Common myeloid progenitor, CD34-positive (primary cell): ENCODE results near the gene LMAN1.

ENCODE experiments used
- CTCF ChIA-PET: fragments of 350-600 bp; sonication (Branson Sonifier 250); formaldehyde crosslinking; loops from one replicate; lab custom pipeline; 2021; ENCODE audit warnings: antibody characterized with exemption; lab: Charles Lee
- POLR2A ChIA-PET: fragments of 350-600 bp; sonication (Branson Sonifier 250); formaldehyde crosslinking; loops from one replicate; lab custom pipeline; 2021; ENCODE audit warnings: antibody characterized with exemption; lab: Charles Lee
- DNase-seq, 3 donors: peaks; one replicate each; pipeline versions ENCODE4 v3.0.0 to v3.0.0-alpha.2; 2013
- H3K27ac ChIP-seq, 2 experiments: 1 replicate in 1 of 2; 2 replicates in 1 of 2; pipeline ENCODE4 v1.7.0; 2013; ENCODE audit warnings: inconsistent platforms in 2 of 2, low read length in 2 of 2, mild to moderate bottlenecking in 2 of 2, low read depth in 1 of 2, moderate library complexity in 1 of 2; ENCODE audit not compliant: severe bottlenecking in 2 of 2, insufficient read depth in 1 of 2, poor library complexity in 1 of 2
- H3K27me3 ChIP-seq, 5 experiments: replicated peaks in 2 of 5; 1 replicate in 3 of 5; 2 replicates in 2 of 5; pipeline versions ENCODE4 v1.6.1 to v1.7.0; 2013; ENCODE audit warnings: low read length in 4 of 5, mild to moderate bottlenecking in 2 of 5, moderate library complexity in 2 of 5, inconsistent platforms in 1 of 5; ENCODE audit not compliant: insufficient read depth in 5 of 5, control insufficient read depth in 4 of 5
- H3K36me3 ChIP-seq, 4 experiments: 1 replicate in 2 of 4; 2 replicates in 2 of 4; pipeline versions ENCODE4 v1.6.1 to v1.7.0; 2013; ENCODE audit warnings: low read length in 3 of 4, control low read depth in 1 of 4, mild to moderate bottlenecking in 1 of 4; ENCODE audit not compliant: control insufficient read depth in 4 of 4, insufficient read depth in 4 of 4
- H3K4me1 ChIP-seq, 4 experiments: 1 replicate in 3 of 4; 2 replicates in 1 of 4; pipeline versions ENCODE4 v1.6.1 to v1.7.1; 2013; ENCODE audit warnings: low read length in 3 of 4, mild to moderate bottlenecking in 3 of 4, control low read depth in 1 of 4, inconsistent platforms in 1 of 4, moderate library complexity in 1 of 4; ENCODE audit not compliant: control insufficient read depth in 4 of 4, insufficient read depth in 4 of 4; ENCODE audit errors: control extremely low read depth in 1 of 4
- H3K4me3 ChIP-seq, 7 experiments: 1 replicate in 4 of 7; 2 replicates in 3 of 7; pipeline versions ENCODE4 v1.5.1 to v1.7.0; 2013; ENCODE audit warnings: mild to moderate bottlenecking in 7 of 7, low read length in 6 of 7, moderate library complexity in 6 of 7, inconsistent platforms in 2 of 7, low read depth in 2 of 7, control low read depth in 1 of 7; ENCODE audit not compliant: insufficient read depth in 4 of 7, control insufficient read depth in 1 of 7; ENCODE audit errors: extremely low read depth in 1 of 7
- H3K9me3 ChIP-seq, 5 experiments: 1 replicate in 4 of 5; 2 replicates in 1 of 5; pipeline versions ENCODE4 v1.6.1 to v1.7.1; 2013; ENCODE audit warnings: low read length in 4 of 5, mild to moderate bottlenecking in 2 of 5, inconsistent platforms in 1 of 5, low read depth in 1 of 5, moderate library complexity in 1 of 5; ENCODE audit not compliant: control insufficient read depth in 4 of 5, insufficient read depth in 2 of 5; ENCODE audit errors: control extremely low read depth in 1 of 5
- WGBS: methylation state at CpG from one replicate; pipeline ENCODE4 v1.1.5; 2013; ENCODE audit not compliant: insufficient coverage; 5-methylcytosine and 5-hydroxymethylcytosine counted together

LMAN1 gene

DNA sequence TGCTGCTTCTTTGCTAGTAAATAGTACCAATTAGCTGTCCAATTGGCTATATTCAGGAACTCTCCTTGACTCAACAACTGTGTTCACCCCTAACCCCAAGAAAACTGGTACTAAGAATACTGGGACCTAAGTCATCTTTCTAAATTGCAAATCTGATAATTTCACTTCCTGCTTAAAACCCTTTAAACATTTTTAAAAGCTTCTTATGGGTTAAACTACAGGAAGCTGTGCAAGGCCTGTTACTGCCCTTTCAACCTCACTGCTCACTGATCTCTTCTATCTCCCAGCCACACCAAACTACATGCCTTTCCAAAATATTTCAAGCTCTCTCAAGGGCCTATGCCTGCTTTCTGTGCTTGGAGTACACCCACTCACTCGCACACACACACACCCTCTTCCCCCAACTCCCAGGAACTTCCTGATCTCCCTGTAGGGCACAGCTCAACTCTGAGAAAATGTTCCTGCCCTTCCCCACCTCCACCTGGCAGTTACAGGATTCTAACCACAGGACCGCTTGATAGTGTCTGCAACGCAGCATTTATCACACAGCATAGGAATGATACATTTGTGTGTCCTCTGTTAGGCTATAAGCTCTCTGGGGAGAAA, 6.7 kb downstream of the LMAN1 start:
- H3K4me1 ChIP-seq = peaks cover 0 to 5% (median 0%) of the 10 kb centered on the region in 4 experiments
- H3K4me3 ChIP-seq = no peak overlapping the region
- ChIA-PET POLR2A (no interaction called here), CTCF (interaction anchor here (1.4 to 6.1 kb wide), 3 partner anchors 16 to 103 kb away, joined by 4 to 34 read pairs (median 18); no protein-coding TSS in a partner anchor)
- no peaks in the 10 kb centered on the region for H3K9me3 ChIP-seq
- no peaks in the 10 kb centered on the region for H3K27me3 ChIP-seq
- no peak for DNase-seq
- peaks cover 40 to 74% (median 60%) of the 10 kb centered on the region in 4 experiments for H3K36me3 ChIP-seq
- H3K27ac ChIP-seq = no peak overlapping the region
- 100% methylated on average over 3 of the region's 3 CpGs for WGBS

DNA sequence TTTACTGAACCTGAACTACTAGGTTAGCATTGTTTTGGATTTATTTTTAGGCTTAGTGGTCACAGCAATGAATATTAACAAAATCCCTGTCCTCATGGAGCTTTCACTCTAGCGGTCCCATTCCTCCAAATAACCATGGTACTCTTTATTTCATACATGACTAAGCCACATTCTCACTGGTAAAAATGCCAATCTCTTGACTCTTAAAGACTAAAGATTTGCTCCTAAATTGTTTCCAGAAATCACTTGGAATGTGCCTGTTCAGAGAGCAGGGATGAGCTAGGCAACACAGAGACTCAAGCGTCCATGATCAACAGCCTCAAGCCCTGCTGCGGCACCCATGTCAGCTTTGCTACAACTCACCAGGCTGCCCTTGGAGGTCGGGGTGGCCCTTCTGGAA, 13.5 kb downstream of the LMAN1 start:
- DNase-seq = no peak
- Histone ChIP-seq H3K36me3 (peaks cover 37 to 92% (median 67%) of the 10 kb centered on the region in 4 experiments), H3K4me1 (no peaks in the 10 kb centered on the region), H3K27me3 (no peaks in the 10 kb centered on the region), H3K4me3 (no peak overlapping the region), H3K9me3 (peaks cover 0 to 37% (median 8%) of the 10 kb centered on the region in 5 experiments), H3K27ac (no peak overlapping the region)
- ChIA-PET POLR2A (no interaction called here), CTCF (no interaction called here)
- 95% methylated on average over 4 of the region's 4 CpGs for WGBS

- CTCF ChIA-PET = no interaction called here
- no peaks in the 10 kb centered on the region for H3K4me1 ChIP-seq
- no peak overlapping the region for H3K27ac ChIP-seq
- peaks cover 37 to 97% (median 68%) of the 10 kb centered on the region in 4 experiments for H3K36me3 ChIP-seq
- H3K27me3 ChIP-seq = no peaks in the 10 kb centered on the region
- peaks cover under 1 to 42% (median 8%) of the 10 kb centered on the region in 5 experiments for H3K9me3 ChIP-seq
- POLR2A ChIA-PET = no interaction called here
- no peak for DNase-seq
- no CpG with 5 or more reads among the region's 1 CpG for WGBS
- no peak overlapping the region for H3K4me3 ChIP-seq
Observed at GRCh38 chr18:59344996-59345395, 14.1 kb downstream of the LMAN1 start.

DNA sequence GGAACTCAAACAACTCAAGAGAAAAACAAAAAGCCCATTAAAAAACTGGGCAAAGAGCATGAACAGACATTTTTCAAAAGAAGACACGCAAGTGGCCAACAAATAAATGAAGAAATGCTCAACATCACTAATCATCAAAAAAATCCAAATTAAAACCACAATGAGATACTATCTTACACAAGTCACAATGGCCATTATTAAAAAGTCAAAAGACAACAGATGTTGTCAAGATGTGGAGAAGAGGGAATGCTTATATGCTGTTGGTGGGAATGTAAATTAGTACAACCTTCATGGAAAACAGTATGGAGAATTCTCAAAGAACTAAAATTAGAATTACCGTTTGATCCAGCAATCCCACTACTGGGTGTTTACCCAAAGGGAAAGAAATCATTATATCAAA, 15.1 kb downstream of the LMAN1 start:
- Histone ChIP-seq H3K4me3 (no peak overlapping the region), H3K27ac (no peak overlapping the region), H3K36me3 (peaks cover 39 to 100% (median 70%) of the 10 kb centered on the region in 4 experiments), H3K4me1 (no peaks in the 10 kb centered on the region), H3K9me3 (peaks cover 3 to 52% (median 8%) of the 10 kb centered on the region in 5 experiments), H3K27me3 (no peaks in the 10 kb centered on the region)
- CTCF ChIA-PET = no interaction called here
- 100% methylated on average over 1 of the region's 2 CpGs for WGBS
- no peak for DNase-seq
- POLR2A ChIA-PET = no interaction called here

GRCh38 chr18:59340817-59341216, 18.2 kb downstream of the LMAN1 start:
- ChIA-PET POLR2A (no interaction called here), CTCF (no interaction called here)
- Histone ChIP-seq H3K4me1 (no peaks in the 10 kb centered on the region), H3K27ac (no peak overlapping the region), H3K36me3 (peaks cover 43 to 98% (median 65%) of the 10 kb centered on the region in 4 experiments), H3K4me3 (no peak overlapping the region), H3K27me3 (no peaks in the 10 kb centered on the region), H3K9me3 (peaks cover 3 to 52% (median 8%) of the 10 kb centered on the region in 5 experiments)
- no peak for DNase-seq

- no CpG with 5 or more reads among the region's 2 CpGs for WGBS
- peaks cover 42 to 96% (median 61%) of the 10 kb centered on the region in 4 experiments for H3K36me3 ChIP-seq
- DNase-seq = peak in 2 of 3 donors; percentile 45 to 51
- CTCF ChIA-PET = interaction anchor here (1.0 to 7.5 kb wide), 2 partner anchors 13 to 31 kb away, joined by 3 to 34 read pairs; no protein-coding TSS in a partner anchor
- H3K4me1 ChIP-seq = no peaks in the 10 kb centered on the region
- H3K4me3 ChIP-seq = no peak overlapping the region
- POLR2A ChIA-PET = interaction anchor here (1.2 kb wide), 1 partner anchor 19 kb away, joined by 3 read pairs; the partner anchor contains the start of gene LMAN1
- H3K27ac ChIP-seq = no peak overlapping the region
- H3K27me3 ChIP-seq = no peaks in the 10 kb centered on the region
- H3K9me3 ChIP-seq = peaks cover 3 to 48% (median 8%) of the 10 kb centered on the region in 5 experiments
Observed at GRCh38 chr18:59340312-59340711, 18.8 kb downstream of the LMAN1 start.

DNA sequence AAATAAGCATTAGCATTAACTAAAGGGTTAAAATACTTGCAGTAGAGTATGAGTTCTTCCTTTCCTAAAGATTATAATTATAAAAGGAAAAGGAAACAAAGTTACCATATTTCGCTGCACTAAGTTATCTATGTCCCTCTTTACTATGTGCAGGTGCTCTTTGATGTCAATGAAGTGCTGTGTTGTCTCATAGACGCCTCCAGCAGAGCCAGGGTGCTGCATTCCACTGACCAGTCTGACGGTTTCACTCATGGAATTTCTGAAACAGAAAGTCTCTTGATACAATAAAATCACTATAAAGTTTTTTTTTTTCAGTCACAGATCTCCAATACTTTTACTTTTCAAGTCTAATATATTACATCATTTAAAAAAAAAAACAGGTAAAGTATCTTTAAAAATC, 26.1 kb downstream of the LMAN1 start:
- Histone ChIP-seq H3K27me3 (no peaks in the 10 kb centered on the region), H3K4me3 (no peak overlapping the region), H3K36me3 (peaks cover 26 to 83% (median 50%) of the 10 kb centered on the region in 4 experiments), H3K9me3 (no peaks in the 10 kb centered on the region), H3K27ac (no peak overlapping the region), H3K4me1 (no peaks in the 10 kb centered on the region)
- no peak for DNase-seq
- CTCF ChIA-PET = interaction anchor here (7.5 kb wide), 1 partner anchor 20 kb away, joined by 34 read pairs; no protein-coding TSS in a partner anchor
- WGBS = no CpG with 5 or more reads among the region's 3 CpGs
- POLR2A ChIA-PET = no interaction called here
